GM18907 (cell line): Measurements from ENCODE around the gene SNX15.

Experiments used
- ATAC-seq: cut with Tn5 transposase; IDR thresholded peaks from one replicate; pipeline ENCODE4 v1.9.1; 2021; ENCODE audit warnings: mild to moderate bottlenecking, moderate library complexity; ENCODE audit not compliant: unreplicated experiment

SNX15 gene

GRCh38 chr11:65055538-65055937 lies 28.3 kb downstream of the SNX15 start:
- no peak for ATAC-seq

DNA sequence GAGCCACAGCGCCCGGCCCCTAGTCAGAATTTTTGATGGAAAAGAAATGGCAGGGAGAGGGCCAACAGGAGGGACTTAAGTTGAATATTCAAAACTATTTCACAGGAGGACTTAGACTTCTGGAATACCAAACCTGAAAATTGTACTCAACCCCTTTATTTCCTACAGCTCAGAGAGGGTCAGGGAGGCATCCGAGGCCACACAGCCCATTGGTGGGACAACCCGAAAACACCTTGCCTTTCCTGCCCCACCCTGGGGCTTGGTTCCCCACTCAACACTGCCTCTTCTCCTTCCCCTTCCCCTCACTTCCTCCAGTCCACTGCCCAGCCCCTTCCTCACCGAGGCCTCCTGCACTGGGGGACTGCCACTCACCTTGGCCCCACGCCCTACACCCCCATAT lies 29.8 kb downstream of the SNX15 start:
- ATAC-seq = no peak

- no peak for ATAC-seq
These were observed 30.3 kb downstream of the SNX15 start for GRCh38 chr11:65057526-65057925.

DNA sequence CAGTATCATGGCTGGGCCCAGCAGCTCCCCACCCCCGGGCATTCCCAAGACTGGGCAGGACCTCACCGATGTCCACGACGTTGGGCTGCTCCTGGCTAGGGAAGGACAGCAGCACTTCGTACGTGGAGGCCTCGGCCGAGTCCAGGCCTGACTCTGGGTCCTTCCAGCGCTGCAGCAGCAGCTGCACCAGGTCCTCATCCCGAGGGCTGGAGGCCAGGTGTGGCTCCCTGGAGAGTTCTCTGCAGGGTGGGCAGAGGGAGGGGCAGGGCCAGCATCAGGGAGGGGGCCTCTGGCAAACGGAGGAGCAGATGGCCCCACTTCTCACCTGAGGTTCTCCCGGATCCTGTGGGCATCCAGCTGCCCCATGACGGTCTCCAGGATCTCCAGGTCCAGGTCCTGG lies 30.8 kb downstream of the SNX15 start:
- no peak for ATAC-seq

- no peak for ATAC-seq
These were observed 31.3 kb downstream of the SNX15 start, which contains the start of gene NAALADL1 for GRCh38 chr11:65058419-65059054. Gene NAALADL1 (minus strand): TSS chr11:65058553. CDS start chr11:65058521, 32 bp downstream.

- no peak for ATAC-seq
These were observed 32.3 kb downstream of the SNX15 start for GRCh38 chr11:65059523-65059922.

GRCh38 chr11:65059959-65060824 lies 33.0 kb downstream of the SNX15 start:
- no peak for ATAC-seq

- no peak for ATAC-seq
These were observed 33.7 kb downstream of the SNX15 start for GRCh38 chr11:65060913-65061408.

GRCh38 chr11:65063532-65063931 lies 36.3 kb downstream of the SNX15 start:
- no peak for ATAC-seq

- ATAC-seq = no peak
These were observed 37.6 kb downstream of the SNX15 start for GRCh38 chr11:65064847-65065240.

GRCh38 chr11:65065851-65066250 lies 38.6 kb downstream of the SNX15 start:
- no peak for ATAC-seq

DNA sequence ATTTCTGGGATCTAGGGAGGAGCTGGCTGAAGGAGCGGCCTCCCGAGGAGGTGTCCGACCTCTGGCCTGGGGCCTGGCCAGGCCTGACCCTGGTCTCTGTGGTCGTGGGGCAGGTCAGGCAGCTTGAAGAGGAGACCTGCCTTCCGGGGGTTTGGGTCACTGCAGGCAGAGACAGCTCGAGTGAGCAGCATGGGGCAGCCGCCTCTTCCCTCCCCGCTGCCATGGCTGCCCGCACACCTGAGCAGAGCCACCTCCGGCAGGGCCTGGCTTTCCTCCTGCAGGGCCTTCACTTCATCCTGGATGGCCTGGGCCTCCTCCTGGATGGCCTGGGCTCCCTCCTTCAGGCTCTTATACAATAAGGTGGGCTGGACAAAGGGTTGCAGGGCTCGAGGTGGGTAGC lies 39.1 kb downstream of the SNX15 start:
- no peak for ATAC-seq

DNA sequence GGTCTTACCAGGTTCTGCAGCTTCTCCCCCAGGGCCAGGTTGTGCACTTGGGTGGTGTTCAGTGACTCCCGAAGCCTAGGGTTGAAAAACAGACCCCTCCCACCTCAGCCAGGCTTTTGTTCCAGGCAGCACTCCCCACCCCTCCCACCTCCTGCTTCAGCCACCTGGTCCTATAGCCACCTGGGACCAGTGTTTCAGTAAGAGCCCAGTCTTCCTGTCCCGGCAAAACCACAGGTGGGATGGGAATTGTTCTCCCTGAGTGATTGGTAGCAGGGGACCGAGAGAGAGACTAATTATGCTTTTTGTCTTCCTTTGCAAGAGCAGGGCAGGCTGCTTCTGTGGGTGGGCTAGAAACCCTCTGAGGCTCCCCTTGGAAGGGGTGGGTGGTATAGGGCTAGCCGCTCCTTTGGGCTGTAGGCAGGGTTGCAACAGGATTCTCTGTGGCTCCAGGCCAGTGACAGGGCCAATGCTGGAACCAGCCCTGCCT lies 39.6 kb downstream of the SNX15 start:
- no peak for ATAC-seq

DNA sequence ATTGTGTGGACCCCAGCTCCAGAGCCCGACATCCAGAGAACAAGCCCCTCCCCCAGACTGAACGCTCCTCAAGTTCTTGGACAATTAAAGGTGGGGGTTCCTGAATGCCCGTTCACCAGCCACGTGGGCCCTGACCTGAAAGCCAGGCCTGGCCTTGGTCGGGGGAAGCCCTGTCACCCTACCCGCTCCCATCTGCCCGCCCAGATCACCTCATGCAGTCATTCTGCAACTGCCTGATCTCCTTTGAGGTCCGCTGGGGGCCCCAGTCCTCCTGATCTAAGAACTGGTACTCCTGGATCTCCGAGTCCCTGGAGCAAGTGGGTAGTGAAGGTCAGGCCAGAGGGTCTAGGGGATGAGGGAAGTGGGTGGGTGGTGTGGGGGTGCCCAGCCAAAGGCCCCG lies 40.2 kb downstream of the SNX15 start:
- no peak for ATAC-seq

- no peak for ATAC-seq
These were observed 42.0 kb downstream of the SNX15 start for GRCh38 chr11:65069217-65069616.

- no peak for ATAC-seq
These were observed 44.8 kb downstream of the SNX15 start for GRCh38 chr11:65071907-65072630.

DNA sequence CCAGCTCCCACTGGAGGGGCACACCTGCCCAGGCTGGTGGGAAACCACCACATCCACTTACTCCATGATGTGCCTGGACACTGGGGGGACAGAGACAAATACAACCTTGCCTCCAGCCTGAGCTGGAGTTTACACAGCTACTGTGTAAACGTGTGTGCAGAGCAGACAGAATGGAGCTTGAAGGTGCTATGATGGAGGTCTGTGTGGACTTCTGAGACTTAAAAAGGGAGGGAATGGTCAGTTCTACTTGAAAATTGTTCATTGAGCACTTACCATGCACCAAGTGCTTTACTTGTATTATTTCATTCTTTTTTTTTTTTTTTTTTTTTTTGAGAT lies 45.4 kb downstream of the SNX15 start:
- ATAC-seq = no peak

- ATAC-seq = no peak
These were observed 50.2 kb downstream of the SNX15 start for GRCh38 chr11:65077451-65077850.

DNA sequence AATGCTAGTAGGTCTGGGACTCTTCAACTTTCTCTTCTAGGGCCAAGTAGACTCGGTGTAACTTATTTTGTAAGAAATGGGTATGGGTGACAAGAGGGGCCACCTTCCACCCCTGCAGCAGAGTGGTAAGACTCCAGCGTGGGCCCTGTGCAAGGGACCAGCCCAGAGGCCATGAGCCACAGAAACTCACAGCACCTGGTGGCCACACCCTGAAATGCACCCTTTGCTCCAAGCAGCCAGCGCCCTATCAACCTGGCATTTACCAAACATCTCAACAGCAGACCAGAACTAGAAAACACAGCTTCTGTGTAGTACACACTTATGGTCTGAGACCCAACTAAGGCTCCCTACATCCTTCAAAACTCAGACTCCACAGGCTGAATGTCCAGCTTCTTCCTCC lies 50.9 kb downstream of the SNX15 start:
- peak; percentile 49 for ATAC-seq

DNA sequence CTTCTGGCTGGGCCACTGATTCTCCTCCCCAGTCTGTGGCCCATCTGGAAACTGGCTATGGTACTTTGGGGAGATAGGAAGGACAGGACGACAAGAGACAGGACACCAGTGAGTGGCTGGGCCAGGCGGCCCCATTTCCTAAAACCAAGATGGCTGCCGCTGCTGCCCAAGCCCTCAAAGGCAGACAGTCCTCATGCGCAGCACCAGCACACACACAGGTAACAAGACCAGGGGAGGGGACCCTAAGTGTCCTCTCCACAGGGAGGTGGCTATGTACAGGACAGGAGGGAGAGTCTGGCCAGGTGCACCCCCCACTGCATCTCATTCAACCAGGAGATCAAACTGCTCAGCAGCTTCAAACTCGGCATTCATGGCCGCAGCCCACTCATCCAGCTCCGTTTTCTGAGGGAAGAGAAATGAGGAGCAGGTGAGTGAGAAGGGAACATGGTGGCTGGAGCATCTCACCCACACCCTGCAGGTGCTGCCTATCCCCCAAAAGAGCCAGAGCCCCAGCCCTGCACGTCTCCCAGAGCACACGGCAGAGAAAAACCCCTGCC lies 51.6 kb downstream of the SNX15 start:
- ATAC-seq = no peak
